MM.1S (cell line): ENCODE data around the gene FCRL6.

Experiments used
- CTCF ChIP-seq: fragments of 300-600 bp; sonication (generic); IDR thresholded peaks from 2 replicates; pipeline ENCODE4 v1.5.1; 2016; ENCODE audit warnings: antibody characterized with exemption, low read length, mixed read lengths
- EZH2 ChIP-seq: fragments of 300-600 bp; sonication (generic); optimal IDR thresholded peaks from 2 replicates; pipeline ENCODE3; 2017; ENCODE audit warnings: low read depth, mild to moderate bottlenecking, antibody characterized with exemption, low read length, mixed read lengths
- EZH2phosphoT487 ChIP-seq: fragments of 300-600 bp; sonication (generic); IDR thresholded peaks from 2 replicates; pipeline ENCODE4 v1.6.1; 2018; ENCODE audit warnings: antibody characterized with exemption, low read length

- TF ChIP-seq EZH2 (no peak), CTCF (no peak), EZH2phosphoT487 (no peak)
Observed at GRCh38 chr1:159804924-159805323, 2.8 kb downstream of the FCRL6 start.
